Putamen (tissue), 1 donor: ENCODE data around the gene HM13.
"Not testable (repeated sequence)": the region's sequence is repeated elsewhere in the genome, so short reads cannot be mapped to it uniquely, and the experiment has no call there.

Experiments used
- DNase-seq: peaks from one replicate; pipeline ENCODE4 v3.0.0-alpha.2; 2016; ENCODE audit warnings: low spot score

The HM13 gene

GRCh38 chr20:31543966-31544598, 29.8 kb downstream of the HM13 start:
- DNase-seq, result no peak

GRCh38 chr20:31544600-31544999, 30.4 kb downstream of the HM13 start:
- no peak for DNase-seq

DNA sequence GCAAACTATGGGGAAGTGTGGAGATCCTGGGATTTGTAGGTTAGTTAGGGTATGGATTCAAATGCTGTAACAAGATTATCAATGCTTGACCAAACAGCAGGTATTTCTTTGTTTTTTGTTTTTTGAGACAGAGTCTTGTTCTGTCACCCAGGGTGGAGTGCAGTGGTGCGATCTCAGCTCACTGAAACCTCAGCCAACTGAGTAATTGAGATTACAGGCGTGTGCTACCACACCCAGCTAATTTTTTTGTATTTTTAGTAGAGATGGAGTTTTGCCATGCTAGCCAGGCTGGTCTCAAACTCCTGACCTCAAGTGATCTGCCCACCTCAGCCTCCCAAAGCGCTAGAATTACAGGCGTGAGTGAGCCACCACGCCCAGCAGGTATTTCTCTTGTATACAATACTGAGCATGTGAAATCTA, 31.4 kb downstream of the HM13 start:
- DNase-seq, result not testable (repeated sequence)

DNA sequence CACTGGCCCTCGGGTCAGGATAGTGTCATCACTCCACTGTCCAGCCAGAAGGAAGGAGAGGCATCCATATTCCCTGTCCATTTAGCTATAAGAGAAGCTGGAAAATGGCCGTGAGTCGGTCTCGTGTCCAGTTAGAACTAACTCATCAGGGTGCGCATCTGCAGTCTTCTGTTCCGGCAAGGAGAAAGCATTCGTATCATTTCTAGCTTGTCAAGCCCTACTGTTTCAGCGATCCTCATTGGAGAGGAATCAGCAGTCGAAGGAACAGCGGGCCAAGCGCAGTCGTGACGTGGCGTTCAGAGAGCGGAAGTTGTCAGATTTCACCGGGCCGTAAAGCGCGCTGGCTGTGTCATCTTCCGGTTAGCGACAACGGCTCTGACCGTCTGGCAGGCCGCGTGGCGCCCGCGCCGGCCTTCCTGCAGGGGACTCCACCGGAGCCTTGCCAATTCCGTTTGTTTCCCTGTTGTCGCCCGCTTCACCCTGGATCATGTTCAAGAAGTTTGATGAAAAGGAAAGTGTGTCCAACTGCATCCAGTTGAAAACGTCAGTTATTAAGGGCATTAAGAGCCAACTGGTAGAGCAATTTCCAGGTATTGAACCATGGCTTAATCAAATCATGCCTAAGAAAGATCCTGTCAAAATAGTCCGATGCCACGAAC, 32.9 kb downstream of the HM13 start:
- peak; percentile 83 for DNase-seq

DNA sequence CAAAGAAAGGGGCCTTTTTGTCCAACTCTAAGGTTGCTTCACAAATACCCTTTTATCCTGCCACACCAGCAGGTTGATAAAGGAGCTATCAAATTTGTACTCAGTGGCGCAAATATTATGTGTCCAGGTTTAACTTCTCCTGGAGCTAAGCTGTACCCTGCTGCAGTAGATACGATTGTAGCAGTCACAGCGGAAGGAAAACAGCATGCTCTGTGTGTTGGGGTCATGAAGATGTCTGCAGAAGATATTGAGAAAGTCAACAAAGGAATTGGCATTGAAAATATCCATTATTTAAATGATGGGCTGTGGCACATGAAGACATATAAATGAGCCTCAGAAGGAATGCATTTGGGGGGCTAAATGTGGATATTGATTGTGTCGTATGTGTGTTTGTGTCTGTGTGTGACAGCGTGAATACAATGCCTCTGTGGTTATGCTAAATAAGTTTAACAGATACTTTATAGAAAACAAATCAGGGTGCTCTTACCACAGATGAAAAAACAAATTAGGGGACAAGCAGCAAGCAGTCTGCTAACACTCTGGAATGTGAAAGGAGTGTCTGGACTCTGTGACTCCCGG, 33.6 kb downstream of the HM13 start:
- DNase-seq, result no peak

- DNase-seq, result no peak
Observed at GRCh38 chr20:31548820-31549512, 34.7 kb downstream of the HM13 start.

GRCh38 chr20:31549513-31549880, 35.3 kb downstream of the HM13 start:
- DNase-seq, result no peak

DNA sequence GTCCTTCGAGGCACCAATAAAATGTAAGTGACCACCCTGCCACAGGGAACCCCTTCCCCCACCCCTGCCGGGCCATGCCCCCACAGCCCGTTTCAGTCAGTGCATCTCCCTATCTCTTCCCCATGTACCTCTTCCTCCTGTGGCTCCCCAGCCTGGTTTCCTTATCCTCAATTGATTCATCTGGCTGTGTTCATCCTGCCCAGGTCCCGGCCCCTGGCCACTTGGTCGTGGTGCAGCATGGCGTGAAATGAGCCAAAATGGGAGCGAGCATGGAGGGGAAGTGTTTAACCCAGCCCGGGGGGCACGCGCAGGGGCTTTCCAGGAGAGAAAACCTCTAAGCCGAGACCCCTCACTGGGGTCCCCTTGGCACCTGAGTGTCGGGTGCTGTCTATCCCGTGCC, 35.9 kb downstream of the HM13 start:
- no peak for DNase-seq

- no peak for DNase-seq
Observed at GRCh38 chr20:31551163-31552081, 37.2 kb downstream of the HM13 start.

DNA sequence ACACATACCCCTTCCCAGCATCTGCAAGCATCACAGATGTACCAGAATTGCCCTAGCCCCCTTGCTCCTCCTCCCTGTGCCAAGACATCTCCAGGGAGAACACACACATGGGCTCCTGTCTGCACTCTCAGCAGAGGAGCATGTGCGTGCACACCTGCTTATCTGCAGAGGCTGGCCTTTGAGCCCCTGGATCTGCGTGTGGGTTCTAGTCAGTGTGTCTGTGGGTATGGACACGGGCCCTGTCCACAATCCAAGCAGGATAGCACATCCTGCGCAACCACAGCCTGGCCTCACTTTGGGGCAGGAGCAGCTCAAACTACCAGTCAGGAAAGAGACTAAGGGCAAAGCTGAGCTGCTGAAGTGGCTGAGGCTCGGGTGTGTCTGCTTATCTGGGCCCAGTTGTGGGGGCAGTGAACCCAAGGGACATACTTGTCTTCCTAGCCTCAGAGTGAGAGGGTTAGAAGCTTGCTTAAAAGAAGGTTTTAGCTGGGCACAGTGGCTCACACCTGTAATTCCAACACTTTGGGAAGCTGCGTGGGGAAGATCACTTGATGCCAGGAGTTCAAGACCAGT, 41.0 kb downstream of the HM13 start:
- DNase-seq, result no peak

- no peak for DNase-seq
Observed at GRCh38 chr20:31559704-31560093, 45.5 kb downstream of the HM13 start.

- DNase-seq, result peak; percentile 43
Observed at GRCh38 chr20:31560094-31560745, 46.0 kb downstream of the HM13 start.

DNA sequence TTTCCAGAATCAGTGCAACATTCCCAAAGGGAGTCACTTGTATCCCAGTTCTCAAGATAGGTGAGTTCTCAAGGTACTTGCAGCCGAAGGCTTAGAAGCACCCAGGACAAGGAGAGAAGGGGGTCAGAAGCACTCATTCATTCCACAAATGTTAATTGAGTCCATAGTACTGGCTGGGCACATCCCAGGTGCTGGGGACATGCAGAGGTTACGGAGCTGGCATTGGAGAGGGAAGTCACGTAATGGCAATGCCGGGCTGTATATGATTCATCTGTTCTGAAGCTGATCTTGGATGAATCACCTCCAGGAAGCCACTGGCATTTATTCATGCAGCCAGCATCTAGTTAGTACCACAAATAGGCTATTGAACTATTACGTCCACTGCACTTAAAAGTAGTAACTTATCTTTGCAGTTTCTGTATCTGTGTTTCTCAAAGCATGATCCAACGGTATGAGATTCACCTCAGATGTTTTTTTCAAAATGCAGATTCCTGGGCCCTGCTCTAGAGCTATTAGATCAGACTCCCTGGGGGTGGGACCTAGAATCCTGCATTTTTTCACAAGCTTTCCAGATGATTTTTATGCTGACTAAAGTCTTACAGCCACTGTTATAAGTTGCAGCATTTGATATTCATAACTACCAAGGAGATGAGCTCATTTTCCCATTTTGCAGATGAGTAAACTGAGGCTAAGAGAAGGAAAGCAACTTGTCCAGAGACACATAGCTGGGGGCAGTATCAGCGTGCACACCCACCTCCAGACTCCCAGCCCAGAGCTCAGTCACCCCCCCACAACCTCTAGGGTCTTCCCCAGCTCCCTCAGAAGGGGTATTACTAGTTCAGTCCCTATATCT, 46.7 kb downstream of the HM13 start:
- DNase-seq, result no peak

DNA sequence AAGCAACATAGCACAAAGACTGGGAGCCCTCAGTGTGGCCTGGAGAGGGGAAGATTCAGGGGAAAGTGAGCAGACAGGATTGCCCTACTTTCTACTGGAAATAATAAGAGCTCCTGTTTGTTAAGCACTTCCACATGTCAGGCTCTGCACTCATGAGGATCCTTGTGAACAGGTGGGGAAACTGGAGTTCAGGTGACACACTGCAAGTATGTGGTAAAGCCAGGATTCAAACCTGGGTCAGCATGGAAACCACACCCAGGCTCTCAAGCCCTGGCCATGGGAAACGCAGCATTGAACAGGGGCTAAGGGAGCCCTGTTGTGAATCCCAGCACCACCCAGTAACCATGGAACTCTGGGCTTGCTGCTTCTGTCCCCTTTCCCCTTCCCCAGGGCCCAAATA, 48.0 kb downstream of the HM13 start:
- no peak for DNase-seq

DNA sequence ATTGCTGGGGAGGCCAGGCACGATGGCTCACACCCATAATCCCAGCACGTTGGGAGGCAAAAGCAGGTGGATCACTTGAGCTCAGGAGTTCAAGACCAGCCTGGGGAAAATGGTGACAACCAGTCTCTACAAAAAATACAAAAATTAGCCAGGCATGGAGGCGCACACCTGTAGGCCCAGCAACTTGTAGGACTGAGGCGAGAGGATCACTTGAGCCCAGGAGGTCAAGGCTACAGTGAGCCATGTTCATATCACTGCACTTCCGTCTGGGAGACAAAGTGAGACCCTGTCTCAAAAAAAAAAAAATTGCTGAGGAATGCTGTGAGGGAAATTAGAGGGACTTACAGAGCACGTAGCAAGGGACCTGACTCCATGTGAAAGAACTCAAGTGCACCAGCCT, 50.0 kb downstream of the HM13 start:
- DNase-seq, result no peak

GRCh38 chr20:31565699-31566318, 51.6 kb downstream of the HM13 start:
- no peak for DNase-seq

DNA sequence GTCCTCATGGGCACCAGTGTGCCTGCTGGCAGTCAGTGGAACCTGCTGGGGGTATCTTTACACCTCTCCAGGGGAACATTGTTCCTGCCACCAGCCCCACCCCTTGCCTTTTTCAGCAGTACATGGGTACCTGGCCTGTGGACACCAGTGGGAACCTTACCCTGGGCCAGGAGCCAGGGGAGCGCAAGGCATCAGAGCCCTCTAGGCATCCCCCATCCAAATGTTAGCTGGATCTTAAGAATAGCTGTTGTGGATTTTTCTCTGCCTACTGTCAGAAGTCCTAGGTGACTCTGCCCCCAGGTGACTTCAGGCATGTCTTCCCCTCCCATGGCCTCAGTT, 52.0 kb downstream of the HM13 start:
- DNase-seq, result no peak

GRCh38 chr20:31566658-31567379, 52.6 kb downstream of the HM13 start:
- DNase-seq, result no peak

- no peak for DNase-seq
Observed at GRCh38 chr20:31567380-31567720, 53.1 kb downstream of the HM13 start.
